ENCODE results near the gene FAM20A.

The FAM20A gene

DNA sequence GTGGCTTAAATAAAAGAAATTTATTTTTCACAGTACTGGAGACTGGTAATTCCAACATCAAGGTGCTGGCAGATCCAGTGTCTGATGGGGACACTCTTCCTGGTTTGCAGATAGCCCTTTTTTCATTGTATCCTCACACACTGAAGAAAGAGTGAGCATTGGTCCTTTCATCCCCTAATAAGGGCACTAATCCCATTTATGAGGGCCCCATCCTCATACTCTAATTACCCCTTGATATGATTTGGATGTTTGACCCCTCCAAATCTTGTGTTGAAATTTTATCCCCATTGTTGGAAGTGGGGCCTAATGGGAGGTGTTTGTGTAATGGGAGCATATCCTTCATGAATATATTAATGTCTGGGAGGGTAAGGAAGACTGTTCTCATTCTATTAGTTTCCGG lies 9.4 kb upstream of the FAM20A start:
- no peak for DNase-seq (ENCODE audit: low read depth in 1 of 2, low spot score in 1 of 2)

GRCh38 chr17:68608515-68609130 lies 7.5 kb upstream of the FAM20A start:
- DNase-seq (ENCODE audit: low read depth in 1 of 2, low spot score in 1 of 2): no peak

DNA sequence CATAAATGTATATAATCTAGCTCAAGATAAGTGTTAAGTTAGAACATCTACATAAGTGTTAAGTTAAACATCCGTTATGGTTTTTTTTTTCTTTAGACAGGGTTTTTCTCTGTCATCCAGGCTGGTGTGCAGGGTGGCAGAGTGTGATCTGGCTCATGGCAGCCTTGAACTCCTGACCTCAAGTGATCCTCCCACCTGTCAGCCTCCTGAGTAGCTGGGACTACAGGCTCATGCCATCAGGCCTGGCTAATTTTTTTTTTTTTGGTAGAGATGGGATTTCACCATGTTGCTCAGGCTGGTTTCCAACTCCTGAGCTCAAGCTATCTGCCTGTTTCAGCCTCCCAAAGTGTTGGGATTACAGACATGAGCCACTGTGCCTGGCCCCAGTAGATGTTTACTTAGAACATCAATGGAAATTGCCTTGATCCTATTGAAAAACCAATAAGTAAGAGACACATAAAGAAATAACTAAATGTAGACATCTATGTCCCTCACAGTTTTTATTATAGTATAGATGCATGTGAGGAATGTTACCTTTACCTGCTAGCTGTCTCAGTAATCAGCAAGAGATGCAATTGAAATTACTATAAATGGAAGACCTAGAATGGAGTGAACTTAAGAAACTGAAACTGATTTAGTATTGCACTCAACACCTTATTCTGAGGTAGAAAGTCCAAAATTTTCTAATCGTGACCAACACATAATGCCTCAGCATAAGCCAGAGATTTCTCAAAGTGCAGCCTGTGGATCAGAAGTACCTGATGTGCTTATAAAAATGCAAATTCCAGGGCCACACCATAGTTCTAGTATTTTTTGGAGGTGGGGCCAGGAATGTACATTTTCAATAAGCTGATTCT lies 5.5 kb upstream of the FAM20A start:
- no peak for DNase-seq (ENCODE audit: low read depth in 1 of 2, low spot score in 1 of 2)

DNA sequence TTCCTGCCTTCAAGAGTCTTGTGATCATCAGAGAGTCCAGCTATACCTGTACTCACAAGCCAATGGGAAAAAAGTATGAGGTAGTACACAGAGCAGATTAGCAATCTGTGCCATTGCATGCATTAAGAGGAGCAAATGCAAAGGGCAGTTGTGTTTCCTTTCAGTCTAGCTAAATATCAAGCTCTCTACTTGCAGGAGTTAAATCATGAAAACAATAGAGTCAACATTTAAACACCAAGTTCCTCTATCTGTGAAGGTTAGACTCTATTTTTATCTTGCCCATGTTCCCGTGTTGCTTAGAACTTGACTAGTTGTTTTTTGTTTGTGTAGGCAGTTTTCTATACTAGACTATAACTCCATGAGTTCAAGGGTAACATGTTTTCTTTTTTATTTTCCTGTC lies 4.7 kb upstream of the FAM20A start:
- DNase-seq (ENCODE audit: low read depth in 1 of 2, low spot score in 1 of 2): no peak

- no peak for DNase-seq (ENCODE audit: low read depth in 1 of 2, low spot score in 1 of 2)
These were observed 2.5 kb upstream of the FAM20A start for GRCh38 chr17:68603656-68604055.

DNA sequence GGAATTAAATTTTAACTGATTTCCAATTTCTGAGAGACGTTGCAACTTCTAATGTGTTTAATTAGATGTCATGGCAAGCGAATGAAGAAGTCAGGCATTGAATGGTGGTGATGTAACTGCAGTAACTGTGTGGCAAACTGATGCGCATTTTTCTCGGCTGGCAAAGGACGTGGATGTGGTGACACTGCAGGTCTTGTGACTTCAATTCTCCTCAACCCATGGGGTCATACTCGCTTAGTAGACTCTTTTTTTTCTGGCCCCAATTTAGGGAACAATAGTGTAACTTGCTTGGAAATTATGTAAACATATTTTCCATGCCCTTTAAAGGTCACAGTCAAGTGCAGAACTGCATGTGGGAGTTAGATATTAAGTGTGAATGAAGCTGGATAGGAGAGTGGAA lies 1.9 kb upstream of the FAM20A start:
- no peak for DNase-seq (ENCODE audit: low read depth in 1 of 2, low spot score in 1 of 2)

DNA sequence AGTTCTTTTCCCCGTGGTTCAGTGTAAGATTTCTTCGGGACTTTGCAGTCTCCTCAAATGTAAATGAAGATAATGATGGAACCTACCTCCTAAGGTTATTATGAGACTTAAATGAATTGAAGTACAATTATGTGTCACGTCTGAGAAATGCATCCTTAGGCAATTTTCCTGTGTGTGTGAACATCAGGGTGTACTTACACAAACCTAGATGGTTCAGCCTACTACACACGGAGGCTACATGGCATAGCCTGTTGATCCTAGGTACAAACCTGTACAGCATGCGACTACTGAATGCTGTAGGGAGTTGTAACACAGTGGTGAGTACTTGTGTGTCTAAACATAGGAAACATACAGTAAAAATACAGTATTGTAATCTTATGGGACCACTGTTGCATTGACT lies 1.1 kb upstream of the FAM20A start:
- DNase-seq (ENCODE audit: low read depth in 1 of 2, low spot score in 1 of 2): no peak

DNA sequence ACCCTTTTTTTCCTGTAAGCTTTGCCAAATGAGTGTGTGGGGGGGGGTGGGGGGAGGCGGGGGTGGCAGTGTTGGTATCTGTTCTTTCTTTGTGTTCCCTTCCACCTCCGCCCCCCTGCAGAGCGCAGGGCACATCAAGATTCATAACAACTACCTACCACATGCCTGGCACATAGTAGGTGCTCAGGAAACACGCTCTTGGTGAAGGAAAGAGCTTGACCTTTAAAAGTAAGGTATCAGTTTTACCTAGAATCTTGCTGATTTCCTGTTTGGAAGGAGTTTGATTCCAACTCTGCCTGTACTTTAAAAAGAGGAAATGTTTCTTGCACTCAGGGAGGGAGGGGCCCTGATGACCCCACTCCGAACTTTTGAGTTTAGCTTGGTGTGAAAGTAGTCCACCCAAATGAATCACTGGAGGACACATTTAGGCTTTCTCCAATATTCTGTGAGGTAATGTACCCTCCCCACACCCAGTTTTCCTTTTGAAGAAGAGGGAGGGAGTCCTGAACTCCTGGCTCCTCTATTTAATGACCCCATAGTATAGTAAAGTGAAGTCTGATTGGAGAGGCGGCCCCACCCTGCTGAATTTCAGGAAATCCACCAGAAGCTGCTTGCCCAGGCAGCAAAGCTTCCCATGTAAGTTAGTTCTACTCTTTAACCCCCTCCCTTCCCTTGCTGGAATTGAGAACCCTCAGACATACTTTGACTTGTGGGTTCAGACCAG lies 560 bp upstream of the FAM20A start:
- DNase-seq (ENCODE audit: low read depth in 1 of 2, low spot score in 1 of 2): no peak

DNA sequence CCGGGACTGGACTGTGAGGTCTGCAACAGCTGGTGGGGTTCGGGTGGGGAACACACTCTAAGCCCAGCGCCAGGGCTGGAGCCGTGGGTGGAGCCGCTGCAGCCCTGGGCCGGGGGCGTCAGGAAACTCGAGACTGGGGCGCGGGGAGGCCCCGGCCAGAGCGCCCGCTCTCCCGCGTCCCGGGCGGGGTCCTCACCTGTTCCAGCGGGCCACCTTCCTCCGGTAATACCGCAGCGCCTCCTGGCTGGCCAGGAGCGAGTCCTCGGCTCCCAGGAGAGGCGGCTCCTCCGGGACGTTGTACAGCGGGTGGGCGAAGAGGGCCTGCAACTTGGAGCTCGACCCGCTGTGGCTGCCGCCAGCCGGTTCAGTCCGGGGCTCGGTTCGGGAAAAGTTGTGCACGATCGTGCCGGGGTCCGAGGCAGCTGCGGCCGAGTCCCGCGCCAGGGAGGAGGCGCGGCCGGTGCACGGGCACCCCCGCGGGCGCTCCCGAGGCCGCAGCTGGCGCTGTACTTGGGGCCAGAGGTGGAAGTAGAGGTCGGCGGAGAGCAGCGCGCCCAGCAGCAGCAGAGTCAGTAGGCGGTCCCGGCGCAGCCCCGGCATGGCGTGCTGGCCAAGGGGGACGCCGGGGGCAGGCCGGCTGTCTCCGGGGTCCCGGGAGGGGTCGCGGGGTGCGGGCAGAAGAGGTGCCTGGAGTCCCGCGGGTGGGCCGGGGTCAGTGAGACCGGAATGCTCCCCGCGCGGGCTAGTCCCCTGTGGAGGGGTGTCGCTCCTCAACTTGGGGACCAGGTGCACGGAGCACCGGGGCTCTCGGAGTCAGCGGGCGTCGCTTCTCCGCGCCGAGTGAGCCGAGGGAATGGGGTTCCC lies 868 bp downstream of the FAM20A start:
- DNase-seq (ENCODE audit: low read depth in 1 of 2, low spot score in 1 of 2): no peak

DNA sequence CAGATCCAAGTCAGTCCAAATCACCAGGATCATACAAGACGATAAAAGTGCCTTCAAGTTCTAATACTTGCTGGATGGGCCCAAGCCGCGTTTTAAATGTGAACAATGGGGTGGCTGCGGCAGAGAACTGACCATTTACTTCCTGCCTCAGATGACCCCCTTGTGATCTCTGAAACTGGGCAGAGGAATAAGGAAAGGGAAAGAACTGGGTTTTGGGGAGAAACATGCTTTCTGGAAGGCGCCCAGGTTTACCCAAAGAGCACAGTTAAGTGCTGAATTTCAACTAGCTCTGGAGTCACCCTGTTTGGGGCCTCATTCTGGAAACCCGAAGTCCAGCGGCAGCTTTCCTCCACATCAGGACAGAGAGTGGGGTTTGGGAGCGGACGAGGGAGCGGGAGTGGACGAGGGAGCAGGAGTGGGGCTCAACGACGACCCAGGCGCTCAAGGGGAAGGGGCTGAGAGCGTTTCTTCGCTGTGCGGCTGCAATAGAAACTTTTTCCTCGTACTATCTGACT lies 1.6 kb downstream of the FAM20A start:
- no peak for DNase-seq (ENCODE audit: low read depth in 1 of 2, low spot score in 1 of 2)

DNA sequence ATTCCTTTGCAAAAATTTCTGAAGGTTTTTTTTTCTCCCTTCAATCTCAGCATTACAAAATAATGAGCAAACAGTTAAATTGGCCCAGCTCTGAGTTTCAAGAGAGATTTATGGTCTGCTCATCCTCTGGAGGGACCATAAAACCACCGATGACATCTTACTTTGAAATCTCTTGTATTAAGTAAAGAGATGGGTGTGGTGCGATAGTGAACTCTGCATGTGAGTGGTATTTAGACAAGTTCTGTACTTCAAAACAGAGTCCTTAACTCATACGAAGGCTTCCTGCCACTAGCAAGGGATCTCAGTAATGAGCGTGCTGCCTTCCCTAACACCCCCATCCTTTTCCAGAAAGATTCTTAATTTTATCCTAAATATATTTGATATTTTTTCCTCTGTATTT lies 2.1 kb downstream of the FAM20A start:
- DNase-seq (ENCODE audit: low read depth in 1 of 2, low spot score in 1 of 2): no peak

GRCh38 chr17:68598545-68598961 lies 2.6 kb downstream of the FAM20A start:
- no peak for DNase-seq (ENCODE audit: low read depth in 1 of 2, low spot score in 1 of 2)

GRCh38 chr17:68598074-68598473 lies 3.1 kb downstream of the FAM20A start:
- DNase-seq (ENCODE audit: low read depth in 1 of 2, low spot score in 1 of 2): no peak

GRCh38 chr17:68596411-68596945 lies 4.7 kb downstream of the FAM20A start:
- no peak for DNase-seq (ENCODE audit: low read depth in 1 of 2, low spot score in 1 of 2)

DNA sequence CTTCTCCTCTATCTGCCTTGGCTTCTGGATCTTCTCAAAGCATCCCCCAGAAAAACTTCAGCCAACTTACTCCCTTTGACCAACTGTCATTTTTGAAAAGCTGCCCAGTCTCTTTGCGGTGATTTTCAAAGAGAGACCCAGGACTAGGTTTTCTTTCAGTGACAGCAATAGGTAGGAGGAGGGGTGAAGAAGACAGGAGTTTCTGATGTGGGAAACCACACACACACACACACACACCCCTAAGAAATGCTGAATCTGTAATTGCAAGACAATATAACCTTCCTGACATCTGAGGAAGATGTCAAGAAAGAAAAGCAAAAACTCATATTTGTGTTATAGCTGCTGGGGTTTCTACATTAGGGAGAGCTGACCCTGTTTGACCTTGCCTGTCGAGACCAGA lies 5.2 kb downstream of the FAM20A start:
- DNase-seq (ENCODE audit: low read depth in 1 of 2, low spot score in 1 of 2): no peak

DNA sequence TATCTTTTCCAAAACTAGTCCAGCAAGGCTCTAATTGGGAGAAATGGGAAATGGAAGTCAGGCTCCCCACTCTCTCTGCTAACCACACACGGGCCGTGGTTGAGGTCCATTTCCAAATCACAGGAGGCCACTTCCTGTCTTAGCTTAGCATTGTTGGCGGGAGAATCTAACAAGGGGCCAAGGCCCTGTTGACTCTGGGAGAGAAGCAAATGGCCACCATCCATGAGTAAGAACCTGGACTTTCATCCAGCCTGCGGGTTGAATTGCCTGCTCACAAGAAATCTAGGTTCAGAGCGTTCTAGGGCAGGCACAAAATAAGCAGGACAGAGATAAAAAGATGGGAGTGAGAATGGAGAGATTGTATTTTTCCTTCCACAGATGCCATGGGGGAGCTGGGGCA lies 5.7 kb downstream of the FAM20A start:
- DNase-seq (ENCODE audit: low read depth in 1 of 2, low spot score in 1 of 2): no peak

DNA sequence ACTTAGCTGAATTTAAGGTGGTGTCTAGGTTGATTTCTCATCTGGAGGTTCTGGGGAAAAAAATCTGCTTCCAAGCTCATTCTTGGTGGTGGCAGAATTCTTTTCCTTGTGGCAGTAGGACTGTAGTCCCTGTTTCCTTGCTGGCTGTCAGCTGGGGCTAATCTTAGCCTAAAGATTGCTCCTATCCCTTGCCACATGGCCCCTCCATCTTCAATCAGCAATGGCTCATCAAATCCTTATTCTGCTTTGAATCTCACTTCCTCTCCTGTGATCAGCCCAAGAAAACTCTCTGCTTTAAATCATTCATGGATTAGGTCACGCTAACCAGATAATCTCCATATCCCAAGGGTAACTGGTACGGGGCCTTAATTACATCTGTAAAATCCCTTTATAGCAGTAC lies 6.6 kb downstream of the FAM20A start:
- DNase-seq (ENCODE audit: low read depth in 1 of 2, low spot score in 1 of 2): no peak

DNA sequence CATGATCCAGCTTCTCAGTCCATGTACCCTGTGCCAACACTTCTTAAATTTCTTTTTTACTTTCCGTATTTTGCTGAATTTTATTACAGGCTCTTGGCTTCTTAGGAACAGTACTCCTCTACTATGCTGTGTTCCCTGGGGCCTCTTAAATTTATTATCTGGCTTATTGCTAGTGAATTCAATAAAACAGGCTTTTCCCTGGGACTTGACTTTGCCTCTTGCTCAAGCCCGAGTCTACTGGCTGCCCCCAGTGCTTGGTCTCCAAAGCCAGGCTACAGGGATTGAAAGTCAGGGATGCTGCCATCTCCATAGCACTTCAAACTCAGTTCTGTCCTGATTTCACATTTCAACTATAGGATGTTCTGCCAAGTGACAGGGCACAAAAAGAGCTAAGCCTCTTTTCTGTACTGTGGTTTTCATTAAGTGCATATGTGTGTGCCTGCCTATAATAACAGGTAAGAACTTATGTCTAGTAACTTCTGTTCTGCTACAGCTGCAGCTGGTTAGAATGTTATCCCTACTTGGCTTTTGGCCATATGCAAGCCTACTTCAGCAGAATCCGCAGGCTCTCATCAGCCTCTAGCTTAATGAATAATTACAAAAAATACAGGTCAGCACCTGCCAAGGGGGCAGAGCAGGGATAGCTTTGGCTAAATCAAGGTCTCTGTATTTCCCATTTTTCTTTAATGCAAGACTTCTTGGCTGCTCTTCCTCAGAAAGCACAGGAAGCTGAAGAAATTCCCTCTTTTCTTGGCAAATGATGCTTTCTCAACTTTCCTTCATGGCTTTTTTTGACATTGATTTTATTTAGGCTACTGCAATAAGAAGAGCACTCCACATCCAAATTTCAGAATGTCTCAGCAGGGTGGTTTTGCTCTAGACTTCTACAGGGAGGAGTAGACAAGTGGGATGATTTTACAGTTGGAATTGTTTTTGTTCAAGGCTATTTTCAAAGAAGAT lies 8.2 kb downstream of the FAM20A start:
- no peak for DNase-seq (ENCODE audit: low read depth in 1 of 2, low spot score in 1 of 2)

DNA sequence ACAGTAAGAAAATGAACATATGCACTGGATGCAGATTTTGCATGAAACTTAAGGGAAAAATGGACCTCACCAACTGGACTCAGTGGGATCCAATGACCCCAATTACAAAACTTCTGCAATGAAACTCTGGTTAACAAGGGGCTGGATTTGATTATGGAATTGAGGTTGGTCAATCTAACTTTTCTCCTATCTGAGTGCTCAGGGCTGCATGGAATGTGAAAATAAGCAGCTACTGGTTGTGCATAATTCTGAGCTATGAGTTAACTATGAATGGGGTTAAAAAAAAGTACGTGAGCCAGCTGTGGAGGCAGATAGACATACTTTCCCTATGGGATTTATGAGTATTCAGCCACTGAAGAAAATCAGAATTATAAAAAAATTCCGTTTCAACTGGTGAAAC lies 9.2 kb downstream of the FAM20A start:
- DNase-seq (ENCODE audit: low read depth in 1 of 2, low spot score in 1 of 2): no peak

DNA sequence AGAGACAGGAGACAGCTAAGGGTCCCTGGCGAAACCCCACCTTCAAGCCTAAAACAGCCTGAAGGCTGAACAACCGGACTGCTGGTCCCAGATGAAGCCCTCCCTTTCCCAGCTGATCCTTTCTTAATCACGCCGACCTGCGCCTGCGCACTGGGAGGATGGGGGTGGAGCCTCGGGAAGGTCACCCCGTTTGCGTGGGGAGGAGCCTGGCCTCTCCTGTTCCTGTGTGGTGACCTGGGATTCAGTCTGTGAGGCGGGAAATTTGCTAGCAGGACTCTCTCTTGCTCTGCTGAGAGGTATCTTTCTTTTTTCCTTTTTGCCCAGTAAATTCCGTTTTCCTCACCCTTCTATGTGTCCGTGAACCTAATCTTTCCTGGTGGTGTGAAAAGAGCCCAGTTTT lies 9.6 kb downstream of the FAM20A start:
- no peak for DNase-seq (ENCODE audit: low read depth in 1 of 2, low spot score in 1 of 2)

Measured in activated T-helper 1 cell treated with anti-CD3 and anti-CD28 coated beads, Interleukin-2, amount 50 U/mL, for 16 hours (primary cell).